Endothelial cell of umbilical vein (primary cell): Measurements from ENCODE around the gene ZNF407. TPM values are rescaled to one million over a fixed set of nuclear protein-coding genes. Genes with fewer than 3 reads are reported as not detected.

Source experiments
- BruUV-seq: library from RNA; stranded (reverse); fragments of 400-500 nt; replicated peaks from 2 replicates; lab custom pipeline; 2021; lab: Mats Ljungman, UMichigan
- CTCF ChIA-PET: fragments of 300-600, 350-600 bp; sonication (Branson Sonifier 250); formaldehyde crosslinking; loops from one replicate; lab custom pipeline; 2021; ENCODE audit warnings: antibody characterized with exemption, inconsistent platforms; lab: Charles Lee
- POLR2A ChIA-PET: fragments of 300-600, 350-600 bp; sonication (Branson Sonifier 250); formaldehyde crosslinking; loops from one replicate; lab custom pipeline; 2021; ENCODE audit warnings: antibody characterized with exemption, inconsistent platforms; lab: Charles Lee
- DNase-seq: peaks from one replicate; pipeline ENCODE4 v3.0.0-alpha.2; 2011; ENCODE audit warnings: low read depth, low spot score
- FAIRE-seq: peaks from 2 replicates; lab custom pipeline; 2011; peaks lifted over from hg19 to GRCh38; lab: Jason Lieb, UNC
- H2AFZ ChIP-seq: 2 replicates; pipeline ENCODE4 v1.6.0; 2012; ENCODE audit warnings: low read depth, low read length, control low read depth, inconsistent platforms
- H3K27ac ChIP-seq: 2 replicates; pipeline ENCODE4 v1.5.1; 2011; ENCODE audit warnings: low read depth, mild to moderate bottlenecking, control low read depth, low read length, moderate library complexity; ENCODE audit not compliant: insufficient read depth
- H3K27me3 ChIP-seq, 2 experiments: 2 replicates each; pipeline versions ENCODE4 v1.6.0 to v1.6.1; 2011; ENCODE audit warnings: low read length in 2 of 2, mixed read lengths in 1 of 2; ENCODE audit not compliant: control insufficient read depth in 2 of 2, insufficient read depth in 2 of 2
- H3K36me3 ChIP-seq, 2 experiments: 2 replicates in 1 of 2; 3 replicates in 1 of 2; pipeline ENCODE4 v1.5.1; 2011; ENCODE audit warnings: low read length in 2 of 2, mild to moderate bottlenecking in 1 of 2, moderate library complexity in 1 of 2; ENCODE audit not compliant: control insufficient read depth in 2 of 2, insufficient read depth in 2 of 2; ENCODE audit errors: extremely low read depth in 1 of 2
- H3K4me1 ChIP-seq: 3 replicates; pipeline ENCODE4 v1.5.1; 2011; ENCODE audit warnings: mild to moderate bottlenecking, low read length; ENCODE audit not compliant: control insufficient read depth, insufficient read depth; ENCODE audit errors: extremely low read depth
- H3K4me2 ChIP-seq: 2 replicates; pipeline ENCODE4 v1.6.1; 2011; ENCODE audit warnings: low read length, control low read depth, mixed read lengths; ENCODE audit not compliant: insufficient read depth
- H3K4me3 ChIP-seq, 3 experiments: fragments of 200-600 bp in 1 of 3; sonication (generic), shearing (Covaris generic) in 1 of 3; replicated peaks in 1 of 3; 2 replicates each; pipeline ENCODE4 v1.5.1; 2011 to 2016; ENCODE audit warnings: control low read depth in 3 of 3, low read length in 3 of 3, mild to moderate bottlenecking in 2 of 3, inconsistent platforms in 1 of 3, low read depth in 1 of 3, moderate library complexity in 1 of 3; ENCODE audit not compliant: insufficient read depth in 1 of 3
- H3K79me2 ChIP-seq: 2 replicates; pipeline ENCODE4 v1.6.0; 2012; ENCODE audit warnings: low read length, inconsistent platforms; ENCODE audit not compliant: control insufficient read depth, insufficient read depth
- H3K9ac ChIP-seq: replicated peaks from 2 replicates; pipeline ENCODE3; 2011; ENCODE audit warnings: low read length, control low read depth; ENCODE audit not compliant: insufficient read depth; ENCODE audit errors: extremely low read depth
- H3K9me1 ChIP-seq: replicated peaks from 3 replicates; pipeline ENCODE4 v1.6.0; 2011; ENCODE audit warnings: mild to moderate bottlenecking, low read length; ENCODE audit not compliant: control insufficient read depth, insufficient read depth; ENCODE audit errors: extremely low read depth
- H3K9me3 ChIP-seq: replicated peaks from 2 replicates; pipeline ENCODE4 v1.5.1; 2012; ENCODE audit warnings: low read length, inconsistent platforms; ENCODE audit not compliant: control insufficient read depth, insufficient read depth
- H4K20me1 ChIP-seq: replicated peaks from 2 replicates; pipeline ENCODE3; 2011; ENCODE audit warnings: mild to moderate bottlenecking, low read length; ENCODE audit not compliant: control insufficient read depth, insufficient read depth; ENCODE audit errors: extremely low read depth
- EZH2 ChIP-seq: IDR thresholded peaks from 2 replicates; pipeline ENCODE4 v1.6.1; 2012; ENCODE audit warnings: borderline replicate concordance, low read depth, mild to moderate bottlenecking, moderate library complexity, low read length, inconsistent platforms; ENCODE audit not compliant: severe bottlenecking
- FOS ChIP-seq: IDR thresholded peaks from 2 replicates; pipeline ENCODE4 v1.6.1; 2011; ENCODE audit warnings: mild to moderate bottlenecking, low read length, moderate library complexity, borderline replicate concordance; ENCODE audit not compliant: insufficient read depth
- GATA2 ChIP-seq: IDR thresholded peaks from 2 replicates; pipeline ENCODE4 v1.7.0; 2011; ENCODE audit warnings: low read depth, mild to moderate bottlenecking, moderate library complexity, mixed read lengths, low read length; ENCODE audit not compliant: insufficient read length, insufficient read depth
- JUN ChIP-seq: IDR thresholded peaks from 2 replicates; pipeline ENCODE4 v1.6.1; 2011; ENCODE audit warnings: borderline replicate concordance, low read depth; ENCODE audit not compliant: insufficient read length, insufficient read depth
- MYC ChIP-seq: IDR thresholded peaks from one replicate; pipeline ENCODE4 v1.6.1; 2011; ENCODE audit warnings: mild to moderate bottlenecking, low read depth, low read length
- POLR2A ChIP-seq: IDR thresholded peaks from 2 replicates; pipeline ENCODE4 v1.6.1; 2012; ENCODE audit warnings: low read depth, mild to moderate bottlenecking, control low read depth, low read length
- POLR2AphosphoS5 ChIP-seq: IDR thresholded peaks from 2 replicates; pipeline ENCODE4 v1.6.1; 2012; ENCODE audit warnings: low read depth, mild to moderate bottlenecking, control low read depth, low read length, moderate library complexity; ENCODE audit not compliant: insufficient read depth
- dilution Hi-C: fragments of 300-500 bp; cut with MboI; formaldehyde crosslinking; loops from one replicate; pipeline ENCODE4 v1.15.0; 2019; ENCODE audit warnings: low sequenced_read_pairs; ENCODE audit not compliant: extremely low pct_ligation_motif_present
- intact Hi-C: fragments of 100-400 bp; cut with micrococcal nuclease; formaldehyde crosslinking; loops from one replicate; pipeline ENCODE4 v1.10.0; 2022
- polyA plus RNA-seq, 4 experiments: library from polyadenylated mRNA; depleted of rRNA in 3 of 4; stranded (reverse) in 3 of 4; unstranded in 1 of 4; fragments of >200 nt; gene quantifications; 2 replicates each; pipeline versions ENCODE4 v1.2.1 to v1.2.3, GENCODE V29; 2011 to 2012; ENCODE audit warnings: missing spikeins in 1 of 4
- total RNA-seq: library from RNA; stranded (reverse); gene quantifications from 2 replicates; pipeline ENCODE4 v1.2.3, GENCODE V29; 2021
- TF ChIP-seq, protein P1 (sequence below): IDR thresholded peaks from 2 replicates; pipeline ENCODE4 v1.6.1; 2011; ENCODE audit not compliant: insufficient read depth, insufficient read length
- TF ChIP-seq, protein P2 (sequence below), 2 donors: IDR thresholded peaks; 1 replicate in 1 of 2; 2 replicates in 1 of 2; pipeline ENCODE4 v1.5.1; 2011; ENCODE audit warnings: low read length in 2 of 2, mild to moderate bottlenecking in 2 of 2, moderate library complexity in 2 of 2, control low read depth in 1 of 2, inconsistent platforms in 1 of 2, low read depth in 1 of 2; ENCODE audit not compliant: insufficient read depth in 1 of 2; ENCODE audit errors: extremely low read depth in 1 of 2

ZNF407 gene
- total and polyA plus RNA-seq, 2 donors (not counting 3 experiments of a cell fraction or from before 2014, with no cell fraction given), result 3.8 to 20.1 TPM

GRCh38 chr18:75065251-75066000, 467.8 kb downstream of the ZNF407 start:
- CTCF ChIA-PET, result interaction anchor here (0.7 to 1.1 kb wide), 2 partner anchors 23 to 26 kb away, joined by 3 read pairs; no protein-coding TSS in a partner anchor
- TF ChIP-seq JUN, result no peak
- TF ChIP-seq POLR2A, result no peak
- no peak for TF ChIP-seq EZH2
- no peak for TF ChIP-seq GATA2
- no peak for TF ChIP-seq MYC
- TF ChIP-seq FOS, result no peak
- TF ChIP-seq, protein P1, sequence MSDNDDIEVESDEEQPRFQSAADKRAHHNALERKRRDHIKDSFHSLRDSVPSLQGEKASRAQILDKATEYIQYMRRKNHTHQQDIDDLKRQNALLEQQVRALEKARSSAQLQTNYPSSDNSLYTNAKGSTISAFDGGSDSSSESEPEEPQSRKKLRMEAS, result no peak
- no peak for TF ChIP-seq POLR2AphosphoS5
- TF ChIP-seq, protein P2, sequence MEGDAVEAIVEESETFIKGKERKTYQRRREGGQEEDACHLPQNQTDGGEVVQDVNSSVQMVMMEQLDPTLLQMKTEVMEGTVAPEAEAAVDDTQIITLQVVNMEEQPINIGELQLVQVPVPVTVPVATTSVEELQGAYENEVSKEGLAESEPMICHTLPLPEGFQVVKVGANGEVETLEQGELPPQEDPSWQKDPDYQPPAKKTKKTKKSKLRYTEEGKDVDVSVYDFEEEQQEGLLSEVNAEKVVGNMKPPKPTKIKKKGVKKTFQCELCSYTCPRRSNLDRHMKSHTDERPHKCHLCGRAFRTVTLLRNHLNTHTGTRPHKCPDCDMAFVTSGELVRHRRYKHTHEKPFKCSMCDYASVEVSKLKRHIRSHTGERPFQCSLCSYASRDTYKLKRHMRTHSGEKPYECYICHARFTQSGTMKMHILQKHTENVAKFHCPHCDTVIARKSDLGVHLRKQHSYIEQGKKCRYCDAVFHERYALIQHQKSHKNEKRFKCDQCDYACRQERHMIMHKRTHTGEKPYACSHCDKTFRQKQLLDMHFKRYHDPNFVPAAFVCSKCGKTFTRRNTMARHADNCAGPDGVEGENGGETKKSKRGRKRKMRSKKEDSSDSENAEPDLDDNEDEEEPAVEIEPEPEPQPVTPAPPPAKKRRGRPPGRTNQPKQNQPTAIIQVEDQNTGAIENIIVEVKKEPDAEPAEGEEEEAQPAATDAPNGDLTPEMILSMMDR (IDR thresholded peaks at IDR 0.05; ENCODE audit: extremely low read depth in 1 of 2, insufficient read depth in 1 of 2, low read depth in 1 of 2, low read length in 2 of 2), result no peak
- Histone ChIP-seq H2AFZ (no peak overlapping the region), H3K27me3 (no peaks in the 10 kb centered on the region), H3K4me2 (no peak overlapping the region), H4K20me1 (no peaks in the 10 kb centered on the region), H3K4me3 (no peak overlapping the region), H3K4me1 (peaks cover 28% of the 10 kb centered on the region), H3K9ac (no peak overlapping the region), H3K27ac (no peak overlapping the region), H3K9me1 (no peaks in the 10 kb centered on the region), H3K79me2 (no peaks in the 10 kb centered on the region), H3K9me3 (no peaks in the 10 kb centered on the region), H3K36me3 (no peaks in the 10 kb centered on the region)
- FAIRE-seq, result no peak
- dilution Hi-C loops, result no loop called here
- intact Hi-C loops, result no loop called here
- no TSS peak for BruUV-seq
- no peak for DNase-seq
- POLR2A ChIA-PET, result no interaction called here
